ENCODE data around the gene STX8. TPM values are rescaled to one million over a fixed set of nuclear protein-coding genes. Genes with fewer than 3 reads are reported as not detected.

Gene STX8
- total and polyA plus RNA-seq, 3 donors from 2014 or later = 103 to 160 (median 125) TPM

GRCh38 chr17:9472094-9472493 lies 103.5 kb downstream of the STX8 start:
- intact Hi-C loops (cut with DNase I; ENCODE audit: low total_unique reads) = no loop called here
- TF ChIP-seq, protein P1, sequence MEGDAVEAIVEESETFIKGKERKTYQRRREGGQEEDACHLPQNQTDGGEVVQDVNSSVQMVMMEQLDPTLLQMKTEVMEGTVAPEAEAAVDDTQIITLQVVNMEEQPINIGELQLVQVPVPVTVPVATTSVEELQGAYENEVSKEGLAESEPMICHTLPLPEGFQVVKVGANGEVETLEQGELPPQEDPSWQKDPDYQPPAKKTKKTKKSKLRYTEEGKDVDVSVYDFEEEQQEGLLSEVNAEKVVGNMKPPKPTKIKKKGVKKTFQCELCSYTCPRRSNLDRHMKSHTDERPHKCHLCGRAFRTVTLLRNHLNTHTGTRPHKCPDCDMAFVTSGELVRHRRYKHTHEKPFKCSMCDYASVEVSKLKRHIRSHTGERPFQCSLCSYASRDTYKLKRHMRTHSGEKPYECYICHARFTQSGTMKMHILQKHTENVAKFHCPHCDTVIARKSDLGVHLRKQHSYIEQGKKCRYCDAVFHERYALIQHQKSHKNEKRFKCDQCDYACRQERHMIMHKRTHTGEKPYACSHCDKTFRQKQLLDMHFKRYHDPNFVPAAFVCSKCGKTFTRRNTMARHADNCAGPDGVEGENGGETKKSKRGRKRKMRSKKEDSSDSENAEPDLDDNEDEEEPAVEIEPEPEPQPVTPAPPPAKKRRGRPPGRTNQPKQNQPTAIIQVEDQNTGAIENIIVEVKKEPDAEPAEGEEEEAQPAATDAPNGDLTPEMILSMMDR (IDR thresholded peaks at IDR 0.05) = no peak
- no peak for DNase-seq
- Histone ChIP-seq H3K9me3 (no peaks in the 10 kb centered on the region), H3K27ac (no peak overlapping the region), H3K27me3 (no peaks in the 10 kb centered on the region), H3K36me3 (ENCODE audit: low read depth, missing control alignments) (no peaks in the 10 kb centered on the region), H3K4me3 (no peak overlapping the region), H3K4me1 (peaks cover 10% of the 10 kb centered on the region)
- 90 to 94% methylated on average over 5 of the region's 5 CpGs for WGBS, 2 donors

DNA sequence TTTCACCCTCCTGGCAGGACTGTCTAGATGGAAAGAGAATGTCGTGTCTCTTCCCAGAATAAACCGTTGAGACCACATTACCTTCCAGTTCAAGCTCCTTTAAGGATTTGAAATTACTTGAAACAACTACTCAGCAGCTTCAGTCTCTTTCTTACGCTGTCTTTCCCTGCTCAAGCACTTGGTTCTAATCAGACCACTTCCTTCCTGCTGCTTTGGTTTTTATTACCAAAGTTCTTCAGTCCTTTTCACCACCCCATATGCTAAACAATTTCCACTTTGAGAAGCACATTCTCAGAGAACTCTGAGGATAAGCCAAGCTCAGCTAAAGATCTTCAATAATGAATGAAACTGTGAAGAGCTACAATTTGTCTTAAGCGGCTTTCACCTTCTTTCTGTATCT lies 105.4 kb downstream of the STX8 start:
- Histone ChIP-seq H3K36me3 (ENCODE audit: low read depth, missing control alignments) (no peaks in the 10 kb centered on the region), H3K9me3 (no peaks in the 10 kb centered on the region), H3K4me3 (no peak overlapping the region), H3K4me1 (peaks cover 13% of the 10 kb centered on the region), H3K27me3 (no peaks in the 10 kb centered on the region), H3K27ac (no peak overlapping the region)
- intact Hi-C loops (cut with DNase I; ENCODE audit: low total_unique reads) = no loop called here
- 52 to 68% methylated on average over 4 of the region's 4 CpGs for WGBS, 2 donors
- no peak for TF ChIP-seq POLR2A (IDR thresholded peaks at IDR 0.05)
- TF ChIP-seq, protein P1 (IDR thresholded peaks at IDR 0.05) = no peak
- no peak for DNase-seq

GRCh38 chr17:9468937-9469336 lies 106.7 kb downstream of the STX8 start:
- WGBS, 2 donors = 66 to 83% methylated on average over 4 of the region's 4 CpGs
- intact Hi-C loops (cut with DNase I; ENCODE audit: low total_unique reads) = no loop called here
- Histone ChIP-seq H3K27me3 (no peaks in the 10 kb centered on the region), H3K27ac (no peak overlapping the region), H3K36me3 (ENCODE audit: low read depth, missing control alignments) (no peaks in the 10 kb centered on the region), H3K9me3 (no peaks in the 10 kb centered on the region), H3K4me1 (peaks cover 13% of the 10 kb centered on the region), H3K4me3 (no peak overlapping the region)
- DNase-seq = no peak
- TF ChIP-seq POLR2A (IDR thresholded peaks at IDR 0.05) = no peak
- TF ChIP-seq, protein P1 (IDR thresholded peaks at IDR 0.05) = no peak

- Histone ChIP-seq H3K27me3 (no peaks in the 10 kb centered on the region), H3K4me1 (peaks cover 13% of the 10 kb centered on the region), H3K4me3 (no peak overlapping the region), H3K27ac (no peak overlapping the region), H3K36me3 (ENCODE audit: low read depth, missing control alignments) (no peaks in the 10 kb centered on the region), H3K9me3 (no peaks in the 10 kb centered on the region)
- intact Hi-C loops (cut with DNase I; ENCODE audit: low total_unique reads) = no loop called here
- 62 to 72% methylated on average over 10 of the region's 10 CpGs for WGBS, 2 donors
- TF ChIP-seq, protein P1 (IDR thresholded peaks at IDR 0.05) = no peak
- no peak for TF ChIP-seq POLR2A (IDR thresholded peaks at IDR 0.05)
- DNase-seq = peak; percentile 58
These were observed 107.1 kb downstream of the STX8 start for GRCh38 chr17:9468532-9468931.

GRCh38 chr17:9467518-9467917 lies 108.1 kb downstream of the STX8 start:
- TF ChIP-seq POLR2A (IDR thresholded peaks at IDR 0.05) = no peak
- TF ChIP-seq, protein P1 (IDR thresholded peaks at IDR 0.05) = peak in 1 of 3 experiments; percentile 13
- H3K4me3 ChIP-seq = no peak overlapping the region
- H3K9me3 ChIP-seq = no peaks in the 10 kb centered on the region
- WGBS, 2 donors = 26 to 47% methylated on average over 5 of the region's 5 CpGs
- H3K4me1 ChIP-seq = peaks cover 13% of the 10 kb centered on the region
- H3K27me3 ChIP-seq = no peaks in the 10 kb centered on the region
- intact Hi-C loops (cut with DNase I; ENCODE audit: low total_unique reads) = no loop called here
- no peaks in the 10 kb centered on the region for H3K36me3 ChIP-seq (ENCODE audit: low read depth, missing control alignments)
- H3K27ac ChIP-seq = peak overlapping the region; percentile 31 to 33
- DNase-seq = peak; percentile 61
